ENCODE results near the gene POU3F3.

POU3F3 gene

DNA sequence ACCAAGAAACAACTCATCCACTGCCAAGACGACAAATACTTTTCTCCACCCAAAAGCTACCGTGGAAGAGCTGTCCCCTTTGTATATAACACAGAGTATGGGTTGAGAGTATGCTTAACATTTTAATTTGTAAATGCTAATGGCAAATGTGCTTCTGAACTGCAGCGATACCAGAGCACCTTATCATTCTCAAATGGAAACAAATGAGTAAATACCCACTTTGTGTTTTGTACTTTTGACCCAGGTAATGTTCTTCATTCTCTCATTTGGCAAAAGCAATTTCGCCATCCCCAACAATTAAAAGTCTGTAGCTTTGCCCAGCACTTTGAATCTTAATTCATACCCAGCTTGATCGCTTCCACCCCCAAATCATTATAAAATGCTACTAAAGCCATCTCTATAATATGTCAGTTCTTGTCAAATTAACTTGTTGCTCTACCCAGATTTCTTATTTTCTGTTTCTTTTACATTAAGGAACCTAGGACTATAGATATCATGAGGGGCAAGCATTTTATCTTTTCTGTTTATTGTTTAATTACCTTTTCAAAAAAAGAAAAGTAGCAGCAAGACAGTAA lies 6.2 kb upstream of the POU3F3 start:
- no peak for DNase-seq

- DNase-seq = no peak
These were observed 5.4 kb upstream of the POU3F3 start for GRCh38 chr2:104848526-104848925.

GRCh38 chr2:104849101-104849500 lies 4.8 kb upstream of the POU3F3 start:
- no peak for DNase-seq

- peak; percentile 30 for DNase-seq
These were observed 4.2 kb upstream of the POU3F3 start for GRCh38 chr2:104849618-104850141.

- DNase-seq = no peak
These were observed 3.3 kb upstream of the POU3F3 start for GRCh38 chr2:104850361-104851290.

- DNase-seq = no peak
These were observed 2.4 kb upstream of the POU3F3 start for GRCh38 chr2:104851291-104852089.

DNA sequence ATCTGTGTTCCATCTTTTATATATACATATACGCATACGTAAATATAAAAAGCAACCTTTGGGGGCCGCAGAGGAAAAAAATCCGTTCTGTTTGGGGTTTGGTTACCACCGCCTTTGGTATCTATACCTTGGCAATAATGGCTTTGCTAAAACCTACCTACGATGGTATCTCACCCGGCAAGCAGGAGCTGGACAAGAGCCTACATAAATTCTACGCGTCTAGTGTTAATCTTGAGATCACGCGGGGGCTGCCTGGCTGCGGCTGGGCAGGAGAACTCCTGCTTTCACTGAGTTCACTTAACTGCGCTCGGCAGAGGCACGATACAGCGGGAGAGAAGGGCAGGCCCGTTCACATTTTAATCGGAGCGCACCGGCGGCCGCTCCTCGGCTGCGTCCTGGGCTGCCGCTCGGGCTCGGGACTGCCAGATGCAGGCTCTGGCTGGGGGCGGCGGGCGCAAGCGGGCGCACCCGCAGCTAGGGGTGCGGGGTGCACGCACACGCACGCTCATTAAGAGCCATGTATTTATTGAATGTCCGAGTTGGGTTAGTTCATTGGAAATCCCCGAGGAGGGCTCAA lies 1.7 kb upstream of the POU3F3 start:
- DNase-seq = no peak

DNA sequence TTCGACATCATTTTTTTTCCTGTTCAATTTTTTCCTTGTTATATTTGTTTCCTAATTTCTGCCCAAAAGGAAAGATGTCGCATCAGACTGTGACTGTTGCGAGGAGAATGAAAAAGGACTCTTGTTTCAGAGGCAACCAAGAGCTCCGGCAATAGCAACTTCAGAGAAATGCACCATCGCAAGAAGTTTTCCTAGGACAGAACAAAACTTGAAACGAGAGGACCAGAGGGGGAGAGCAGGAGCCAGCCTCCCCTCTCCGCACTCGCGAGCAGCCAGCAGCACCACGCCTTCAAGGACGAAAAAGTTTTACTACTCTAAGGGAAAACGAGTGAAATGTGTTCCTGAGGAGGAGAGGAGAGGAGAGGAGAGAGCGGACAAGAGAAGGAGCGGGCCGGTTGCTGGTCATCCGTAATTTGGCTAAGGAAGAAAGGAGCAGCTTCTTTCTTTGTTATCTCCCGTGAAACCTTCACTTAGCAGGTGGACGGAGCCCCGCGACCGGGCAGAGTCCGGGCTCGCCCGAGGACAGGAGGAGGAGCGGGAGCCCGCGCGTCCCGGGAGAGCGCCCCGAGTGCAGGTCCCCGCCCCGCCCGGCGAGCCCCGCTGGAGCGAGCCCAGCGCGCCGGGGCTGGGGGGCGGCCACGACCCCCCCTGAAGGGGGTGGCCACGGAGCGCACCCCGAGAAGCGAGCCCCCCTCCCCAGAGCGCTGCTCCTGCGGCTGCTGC lies 744 bp downstream of the POU3F3 start:
- DNase-seq = no peak

- DNase-seq = no peak
These were observed 1.5 kb downstream of the POU3F3 start for GRCh38 chr2:104855221-104856085.

DNA sequence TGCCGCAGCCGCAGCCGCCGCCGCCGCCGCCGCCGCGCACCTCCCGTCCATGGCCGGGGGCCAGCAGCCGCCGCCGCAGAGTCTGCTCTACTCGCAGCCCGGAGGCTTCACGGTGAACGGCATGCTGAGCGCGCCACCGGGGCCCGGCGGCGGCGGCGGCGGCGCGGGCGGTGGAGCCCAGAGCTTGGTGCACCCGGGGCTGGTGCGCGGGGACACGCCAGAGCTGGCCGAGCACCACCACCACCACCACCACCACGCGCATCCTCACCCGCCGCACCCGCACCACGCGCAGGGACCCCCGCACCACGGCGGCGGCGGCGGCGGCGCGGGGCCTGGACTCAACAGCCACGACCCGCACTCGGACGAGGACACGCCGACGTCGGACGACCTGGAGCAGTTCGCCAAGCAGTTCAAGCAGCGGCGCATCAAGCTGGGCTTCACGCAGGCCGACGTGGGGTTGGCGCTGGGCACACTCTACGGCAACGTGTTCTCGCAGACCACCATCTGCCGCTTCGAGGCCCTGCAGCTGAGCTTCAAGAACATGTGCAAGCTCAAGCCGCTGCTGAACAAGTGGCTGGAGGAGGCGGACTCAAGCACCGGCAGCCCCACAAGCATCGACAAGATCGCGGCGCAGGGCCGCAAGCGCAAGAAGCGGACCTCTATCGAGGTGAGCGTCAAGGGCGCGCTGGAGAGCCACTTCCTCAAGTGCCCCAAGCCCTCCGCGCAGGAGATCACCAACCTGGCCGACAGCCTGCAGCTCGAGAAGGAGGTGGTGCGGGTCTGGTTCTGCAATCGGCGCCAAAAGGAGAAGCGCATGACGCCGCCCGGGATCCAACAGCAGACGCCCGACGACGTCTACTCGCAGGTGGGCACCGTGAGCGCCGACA lies 2.4 kb downstream of the POU3F3 start:
- no peak for DNase-seq

- DNase-seq = no peak
These were observed 3.0 kb downstream of the POU3F3 start for GRCh38 chr2:104856973-104857261.

DNA sequence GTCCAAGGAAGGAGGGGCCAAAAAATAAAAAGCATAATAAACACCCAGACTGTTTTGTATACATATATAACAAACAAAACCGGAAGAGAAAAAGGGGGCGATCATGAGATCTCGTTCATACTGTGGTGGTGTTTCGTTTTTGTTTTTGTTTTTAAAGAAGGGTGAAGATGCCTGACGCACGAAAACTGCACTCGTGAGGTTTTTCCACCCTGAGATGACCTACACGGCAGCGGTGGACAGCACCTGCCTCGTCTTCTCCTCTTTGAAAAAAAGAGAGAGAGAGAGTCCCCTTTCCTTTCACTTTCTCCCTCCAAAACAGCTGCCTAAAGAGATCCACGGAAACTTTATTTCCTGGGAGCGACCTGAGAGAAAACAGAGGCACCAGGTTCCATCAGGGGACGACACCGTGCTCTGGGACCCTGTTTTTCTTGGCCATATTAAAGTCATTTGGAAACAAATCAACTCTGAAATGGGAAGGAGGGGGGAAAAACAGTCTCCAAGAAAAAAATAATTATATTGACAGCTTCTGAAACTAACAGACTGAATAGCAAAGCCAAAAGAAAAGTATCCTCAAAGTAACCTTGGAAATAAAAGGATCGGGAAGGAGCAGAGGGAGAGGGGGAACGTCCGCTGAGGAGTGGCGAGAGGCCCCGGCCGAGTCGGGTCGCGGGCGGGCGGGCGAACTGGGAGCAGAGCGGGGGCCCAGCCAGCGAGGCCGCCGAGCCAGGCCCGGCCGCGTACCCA lies 3.5 kb downstream of the POU3F3 start:
- DNase-seq = no peak

GRCh38 chr2:104858006-104858978 lies 4.4 kb downstream of the POU3F3 start:
- no peak for DNase-seq

DNA sequence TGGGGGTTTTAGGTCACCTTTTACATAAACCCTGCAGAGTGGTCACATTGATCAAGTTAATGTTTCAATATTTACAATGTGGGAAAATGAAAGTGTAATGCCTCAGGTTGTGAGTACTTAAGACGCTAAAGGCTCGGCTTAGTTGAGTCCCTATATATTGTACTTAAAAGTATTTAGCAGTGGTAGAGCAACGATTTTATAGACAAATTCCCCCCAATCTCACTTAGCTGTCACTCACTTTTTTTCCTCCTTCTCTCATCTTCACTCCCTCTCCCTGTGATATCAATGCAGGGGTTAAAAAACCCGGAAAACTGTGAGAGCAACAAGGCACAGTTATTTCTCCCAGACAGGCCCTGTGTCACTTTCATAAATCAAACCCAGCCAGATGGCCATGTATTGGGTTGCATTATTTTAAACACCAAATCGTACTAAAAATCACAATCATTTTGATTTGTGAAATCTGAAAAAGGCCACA lies 5.4 kb downstream of the POU3F3 start:
- no peak for DNase-seq

- no peak for DNase-seq
These were observed 6.0 kb downstream of the POU3F3 start for GRCh38 chr2:104859766-104860450.

DNA sequence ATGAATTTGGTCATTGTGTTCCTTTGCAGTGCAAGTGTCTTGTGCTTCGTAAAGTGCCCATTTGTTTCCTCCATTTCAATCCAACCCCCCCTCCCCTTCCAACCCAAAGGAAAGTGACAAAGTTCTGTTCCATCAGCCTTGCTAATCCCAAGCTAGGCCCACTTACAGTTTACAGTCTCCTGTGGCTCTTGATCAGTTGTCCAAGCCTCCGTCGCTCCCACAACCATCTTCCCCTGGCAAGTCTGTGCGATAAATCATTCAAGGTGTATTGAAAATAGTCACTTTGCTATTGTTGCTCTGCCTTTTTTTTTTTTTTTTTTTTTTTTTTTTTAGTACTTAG lies 6.5 kb downstream of the POU3F3 start:
- DNase-seq = no peak

- no peak for DNase-seq
These were observed 7.6 kb downstream of the POU3F3 start for GRCh38 chr2:104861351-104862057.

All from NCI-H146 (cell line).